HepG2 (cell line): Measurements from ENCODE around the gene IGFBP6. TPM values are rescaled to one million over a fixed set of nuclear protein-coding genes. Genes with fewer than 3 reads are reported as not detected.
A peak's percentile ranks its signal among the peaks of the same experiment; 100 is the strongest.

Experiments
- BCLAF1 ChIP-seq: fragments of 450-650 bp; IDR thresholded peaks from 2 replicates; pipeline ENCODE4 v1.6.1; 2017; ENCODE audit warnings: mild to moderate bottlenecking
- CSRNP2 ChIP-seq: sonication (generic); formaldehyde crosslinking; conservative IDR thresholded peaks from 2 replicates; pipeline ENCODE4 v1.8.0; 2022; ENCODE audit warnings: low read depth, missing genetic modification reagents
- FOXP4 ChIP-seq: sonication (generic); formaldehyde crosslinking; IDR thresholded peaks from 2 replicates; pipeline ENCODE4 v1.4.0; 2020; ENCODE audit warnings: missing genetic modification reagents
- HOXD1 ChIP-seq: sonication (generic); formaldehyde crosslinking; IDR thresholded peaks from 2 replicates; pipeline ENCODE4 v1.5.0; 2020; ENCODE audit warnings: missing genetic modification reagents
- KLF11 ChIP-seq: IDR thresholded peaks from 2 replicates; pipeline ENCODE4 v1.6.1; 2016; ENCODE audit warnings: missing compliant biosample characterization
- KLF16 ChIP-seq, 2 experiments: sonication (generic) in 1 of 2; formaldehyde crosslinking in 1 of 2; IDR thresholded peaks; 2 replicates each; pipeline versions ENCODE4 v1.6.1 to v1.8.0; 2016 to 2023; ENCODE audit warnings: missing genetic modification reagents in 2 of 2, missing compliant biosample characterization in 1 of 2
- LRRFIP1 ChIP-seq: sonication (generic); formaldehyde crosslinking; conservative IDR thresholded peaks from 2 replicates; pipeline ENCODE4 v1.4.0; 2020; ENCODE audit warnings: missing genetic modification reagents
- MED13 ChIP-seq: sonication (generic); formaldehyde crosslinking; IDR thresholded peaks from 2 replicates; pipeline ENCODE4 v1.5.0; 2020; ENCODE audit warnings: missing genetic modification reagents
- NCOA5 ChIP-seq: sonication (generic); formaldehyde crosslinking; IDR thresholded peaks from 2 replicates; pipeline ENCODE4 v1.4.0; 2020; ENCODE audit warnings: missing genetic modification reagents
- NR2F6 ChIP-seq, 2 experiments: IDR thresholded peaks; 2 replicates each; pipeline ENCODE4 v1.6.1; 2016; ENCODE audit warnings: antibody characterized with exemption in 1 of 2, mild to moderate bottlenecking in 1 of 2
- PAF1 ChIP-seq: IDR thresholded peaks from 2 replicates; pipeline ENCODE4 v1.6.1; 2016; ENCODE audit warnings: missing genetic modification reagents, missing compliant biosample characterization
- PHF5A ChIP-seq: IDR thresholded peaks from one replicate; pipeline ENCODE4 v1.6.1; 2018; ENCODE audit warnings: low read depth, missing genetic modification reagents; ENCODE audit not compliant: unreplicated experiment
- THYN1 ChIP-seq: sonication (generic); formaldehyde crosslinking; IDR thresholded peaks from 2 replicates; pipeline ENCODE4 v1.8.1; 2023; ENCODE audit warnings: low read depth, mild to moderate bottlenecking, moderate library complexity, missing genetic modification reagents, borderline replicate concordance
- ZBTB7A ChIP-seq: sonication (generic); formaldehyde crosslinking; IDR thresholded peaks from 2 replicates; pipeline ENCODE4 v1.8.0; 2022; ENCODE audit warnings: mild to moderate bottlenecking, missing genetic modification reagents
- ZFP62 ChIP-seq: sonication (generic); formaldehyde crosslinking; IDR thresholded peaks from 2 replicates; pipeline ENCODE4 v1.4.0; 2020; ENCODE audit warnings: missing genetic modification reagents
- ZFP82 ChIP-seq: sonication (generic); formaldehyde crosslinking; IDR thresholded peaks from 2 replicates; pipeline ENCODE4 v1.5.1; 2020; ENCODE audit warnings: mild to moderate bottlenecking, missing genetic modification reagents, borderline replicate concordance
- ZNF614 ChIP-seq: IDR thresholded peaks from 2 replicates; pipeline ENCODE4 v1.6.1; 2018; ENCODE audit warnings: missing biosample characterization, missing genetic modification reagents, inconsistent platforms, borderline replicate concordance
- ZNF660 ChIP-seq: sonication (generic); formaldehyde crosslinking; IDR thresholded peaks from 2 replicates; pipeline ENCODE4 v1.5.1; 2020; ENCODE audit warnings: mild to moderate bottlenecking, low read depth, missing genetic modification reagents, borderline replicate concordance
- ZNF746 ChIP-seq: sonication (generic); formaldehyde crosslinking; IDR thresholded peaks from 2 replicates; pipeline ENCODE4 v1.8.0; 2022; ENCODE audit warnings: mild to moderate bottlenecking, missing genetic modification reagents
- ZNF749 ChIP-seq: sonication (generic); formaldehyde crosslinking; IDR thresholded peaks from 2 replicates; pipeline ENCODE4 v1.8.0; 2022; ENCODE audit warnings: mild to moderate bottlenecking, missing genetic modification reagents, moderate library complexity, borderline replicate concordance
- ZNF841 ChIP-seq: sonication (generic); formaldehyde crosslinking; IDR thresholded peaks from 2 replicates; pipeline ENCODE4 v1.8.1; 2023; ENCODE audit warnings: missing genetic modification reagents, borderline replicate concordance
- polyA plus RNA-seq, 8 experiments: library from polyadenylated mRNA; depleted of rRNA in 3 of 8; stranded (reverse) in 7 of 8; unstranded in 1 of 8; fragments of >200 nt; fragmentation: Illumina TruSeq in 4 of 8; extraction: Trizol in 4 of 8; gene quantifications; 2 replicates each; pipeline versions ENCODE4 v1.2.1 to v1.2.3, GENCODE V29; 2011 to 2016; ENCODE audit warnings: low read depth in 4 of 8, missing spikeins in 1 of 8, mixed read lengths in 1 of 8; ENCODE audit not compliant: insufficient read depth in 1 of 8
- total RNA-seq, 5 experiments: library from RNA; depleted of rRNA; stranded (reverse); fragments of >200 nt; fragmentation: Illumina TruSeq; extraction: Trizol; gene quantifications; 2 replicates each; pipeline ENCODE4 v1.2.3, GENCODE V29; 2016; ENCODE audit warnings: low read depth in 1 of 5

IGFBP6 gene
- total and polyA plus RNA-seq, 2 of the 13 experiments (the other 11 are each of a cell fraction or from before 2014, with no cell fraction given) = 3.9 to 25.2 TPM

- no peak for TF ChIP-seq MED13 (CRISPR knock-in tag)
- no peak for TF ChIP-seq NCOA5 (CRISPR knock-in tag)
- TF ChIP-seq HOXD1 (CRISPR knock-in tag) = no peak
- TF ChIP-seq PHF5A (CRISPR knock-in tag) = no peak
- peak in 1 of 2 experiments; percentile 64; a peak in 2 of 4 replicates for TF ChIP-seq KLF16 (CRISPR knock-in tag; IDR thresholded peaks at IDR 0.05)
- TF ChIP-seq ZNF746 (CRISPR knock-in tag) = peak; percentile 77
- 0 out of 2 replicates have a peak, but pooled peaks have one; percentile 45 for TF ChIP-seq ZNF749 (CRISPR knock-in tag)
- no peak for TF ChIP-seq THYN1 (CRISPR knock-in tag)
- no peak for TF ChIP-seq BCLAF1
- TF ChIP-seq FOXP4 (CRISPR knock-in tag) = no peak
- TF ChIP-seq ZNF614 (CRISPR knock-in tag) = no peak
- no peak for TF ChIP-seq PAF1
- TF ChIP-seq ZNF660 (CRISPR knock-in tag) = no peak
- TF ChIP-seq ZNF841 (CRISPR knock-in tag) = no peak
- no peak; the same call in 1 of the 2 replicates for TF ChIP-seq ZBTB7A
- peak; percentile 60 for TF ChIP-seq NR2F6 (IDR thresholded peaks at IDR 0.05)
- TF ChIP-seq NR2F6 (CRISPR knock-in tag; IDR thresholded peaks at IDR 0.05) = no peak
- TF ChIP-seq KLF11 (CRISPR knock-in tag) = no peak
- TF ChIP-seq ZFP62 (CRISPR knock-in tag) = no peak
- TF ChIP-seq CSRNP2 (CRISPR knock-in tag) = no peak
- TF ChIP-seq LRRFIP1 = no peak
- no peak for TF ChIP-seq ZFP82
Observed at GRCh38 chr12:53049571-53050318, 47.7 kb upstream of the IGFBP6 start, which contains the start of gene TNS2 (continued).
